Measurements from ENCODE around the gene RPL39. TPM values are rescaled to one million over a fixed set of nuclear protein-coding genes. Genes with fewer than 3 reads are reported as not detected.

The RPL39 gene
- total and polyA plus RNA-seq, 4 donors: 623 to 2,860 (median 640) TPM

DNA sequence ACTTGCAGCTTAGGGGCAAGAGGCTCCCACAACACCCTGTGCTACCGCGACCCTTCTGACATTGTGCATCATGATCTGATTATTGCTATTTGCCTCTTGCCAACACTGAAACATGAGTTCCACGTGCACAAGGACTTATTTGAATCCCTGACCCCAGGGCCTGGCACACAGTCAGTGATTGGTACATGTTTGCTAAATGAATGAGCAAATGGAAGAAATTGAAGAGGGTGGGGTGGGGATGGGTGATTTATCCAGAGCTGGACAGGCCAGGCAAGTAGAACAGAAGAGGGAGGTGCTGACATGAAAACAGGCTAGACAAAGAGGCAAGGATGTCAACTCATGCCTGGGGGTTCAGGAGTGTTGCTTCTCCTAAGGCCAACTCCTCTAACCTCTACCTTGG lies 24.9 kb upstream of the RPL39 start:
- WGBS: 30% methylated on average over 3 of the region's 3 CpGs
- no peak overlapping the region for H3K27ac ChIP-seq (ENCODE audit: low read depth in 1 of 2, low read length in 2 of 2)
- no peak for DNase-seq (ENCODE audit: low spot score)

More for the DNA sequence above, 24.9 kb upstream of the RPL39 start:
- Histone ChIP-seq H3K36me3 (ENCODE audit: control insufficient read depth in 4 of 4, insufficient read depth in 3 of 4, low read depth in 1 of 4, low read length in 3 of 4) (no peaks in the 10 kb centered on the region), H3K9me3 (ENCODE audit: control insufficient read depth in 4 of 4, low read length in 3 of 4) (no peaks in the 10 kb centered on the region), H3K27me3 (ENCODE audit: control insufficient read depth in 4 of 4, insufficient read depth in 4 of 4, low read length in 3 of 4) (no peaks in the 10 kb centered on the region), H3K4me1 (ENCODE audit: control insufficient read depth in 4 of 4, insufficient read depth in 4 of 4, low read length in 3 of 4) (peaks cover 0 to 7% (median 0%) of the 10 kb centered on the region in 4 donors), H3K4me3 (ENCODE audit: low read depth in 1 of 3, low read length in 3 of 3) (no peak overlapping the region), H3K9ac (ENCODE audit: low read depth in 1 of 2, low read length in 2 of 2) (no peak overlapping the region)
- TF ChIP-seq SP1 (IDR thresholded peaks at IDR 0.05) (peak; percentile 75), EGR1 (IDR thresholded peaks at IDR 0.05; ENCODE audit: low read depth in 2 of 2) (peak in 1 of 2 donors; percentile 61), TAF1 (conservative IDR thresholded peaks at IDR 0.05) (no peak), RAD21 (IDR thresholded peaks at IDR 0.05) (peak; percentile 29 to 36), JUND (IDR thresholded peaks at IDR 0.05) (peak; percentile 28 to 83), YY1 (IDR thresholded peaks at IDR 0.05) (peak; percentile 71), HNF4G (IDR thresholded peaks at IDR 0.05) (peak; percentile 29), HNF4A (conservative IDR thresholded peaks at IDR 0.05) (peak; percentile 59 to 67), RXRA (IDR thresholded peaks at IDR 0.05) (peak; percentile 76 to 88), NR2F2 (IDR thresholded peaks at IDR 0.05) (no peak), FOXA2 (IDR thresholded peaks at IDR 0.05) (peak; percentile 60), GABPA (IDR thresholded peaks at IDR 0.05 in 1 of 2, conservative IDR thresholded peaks at IDR 0.05 in 1 of 2) (no peak), FOXA1 (IDR thresholded peaks at IDR 0.05) (peak; percentile 14)
- TF ChIP-seq, protein P1, sequence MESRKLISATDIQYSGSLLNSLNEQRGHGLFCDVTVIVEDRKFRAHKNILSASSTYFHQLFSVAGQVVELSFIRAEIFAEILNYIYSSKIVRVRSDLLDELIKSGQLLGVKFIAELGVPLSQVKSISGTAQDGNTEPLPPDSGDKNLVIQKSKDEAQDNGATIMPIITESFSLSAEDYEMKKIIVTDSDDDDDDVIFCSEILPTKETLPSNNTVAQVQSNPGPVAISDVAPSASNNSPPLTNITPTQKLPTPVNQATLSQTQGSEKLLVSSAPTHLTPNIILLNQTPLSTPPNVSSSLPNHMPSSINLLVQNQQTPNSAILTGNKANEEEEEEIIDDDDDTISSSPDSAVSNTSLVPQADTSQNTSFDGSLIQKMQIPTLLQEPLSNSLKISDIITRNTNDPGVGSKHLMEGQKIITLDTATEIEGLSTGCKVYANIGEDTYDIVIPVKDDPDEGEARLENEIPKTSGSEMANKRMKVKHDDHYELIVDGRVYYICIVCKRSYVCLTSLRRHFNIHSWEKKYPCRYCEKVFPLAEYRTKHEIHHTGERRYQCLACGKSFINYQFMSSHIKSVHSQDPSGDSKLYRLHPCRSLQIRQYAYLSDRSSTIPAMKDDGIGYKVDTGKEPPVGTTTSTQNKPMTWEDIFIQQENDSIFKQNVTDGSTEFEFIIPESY (IDR thresholded peaks at IDR 0.05): peak; percentile 50
- TF ChIP-seq, protein P2, sequence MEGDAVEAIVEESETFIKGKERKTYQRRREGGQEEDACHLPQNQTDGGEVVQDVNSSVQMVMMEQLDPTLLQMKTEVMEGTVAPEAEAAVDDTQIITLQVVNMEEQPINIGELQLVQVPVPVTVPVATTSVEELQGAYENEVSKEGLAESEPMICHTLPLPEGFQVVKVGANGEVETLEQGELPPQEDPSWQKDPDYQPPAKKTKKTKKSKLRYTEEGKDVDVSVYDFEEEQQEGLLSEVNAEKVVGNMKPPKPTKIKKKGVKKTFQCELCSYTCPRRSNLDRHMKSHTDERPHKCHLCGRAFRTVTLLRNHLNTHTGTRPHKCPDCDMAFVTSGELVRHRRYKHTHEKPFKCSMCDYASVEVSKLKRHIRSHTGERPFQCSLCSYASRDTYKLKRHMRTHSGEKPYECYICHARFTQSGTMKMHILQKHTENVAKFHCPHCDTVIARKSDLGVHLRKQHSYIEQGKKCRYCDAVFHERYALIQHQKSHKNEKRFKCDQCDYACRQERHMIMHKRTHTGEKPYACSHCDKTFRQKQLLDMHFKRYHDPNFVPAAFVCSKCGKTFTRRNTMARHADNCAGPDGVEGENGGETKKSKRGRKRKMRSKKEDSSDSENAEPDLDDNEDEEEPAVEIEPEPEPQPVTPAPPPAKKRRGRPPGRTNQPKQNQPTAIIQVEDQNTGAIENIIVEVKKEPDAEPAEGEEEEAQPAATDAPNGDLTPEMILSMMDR (IDR thresholded peaks at IDR 0.05; ENCODE audit: low read depth, low read length, missing input control): no peak
- TF ChIP-seq, protein P3, sequence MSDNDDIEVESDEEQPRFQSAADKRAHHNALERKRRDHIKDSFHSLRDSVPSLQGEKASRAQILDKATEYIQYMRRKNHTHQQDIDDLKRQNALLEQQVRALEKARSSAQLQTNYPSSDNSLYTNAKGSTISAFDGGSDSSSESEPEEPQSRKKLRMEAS (IDR thresholded peaks at IDR 0.05): peak; percentile 29
- TF ChIP-seq, protein P4, sequence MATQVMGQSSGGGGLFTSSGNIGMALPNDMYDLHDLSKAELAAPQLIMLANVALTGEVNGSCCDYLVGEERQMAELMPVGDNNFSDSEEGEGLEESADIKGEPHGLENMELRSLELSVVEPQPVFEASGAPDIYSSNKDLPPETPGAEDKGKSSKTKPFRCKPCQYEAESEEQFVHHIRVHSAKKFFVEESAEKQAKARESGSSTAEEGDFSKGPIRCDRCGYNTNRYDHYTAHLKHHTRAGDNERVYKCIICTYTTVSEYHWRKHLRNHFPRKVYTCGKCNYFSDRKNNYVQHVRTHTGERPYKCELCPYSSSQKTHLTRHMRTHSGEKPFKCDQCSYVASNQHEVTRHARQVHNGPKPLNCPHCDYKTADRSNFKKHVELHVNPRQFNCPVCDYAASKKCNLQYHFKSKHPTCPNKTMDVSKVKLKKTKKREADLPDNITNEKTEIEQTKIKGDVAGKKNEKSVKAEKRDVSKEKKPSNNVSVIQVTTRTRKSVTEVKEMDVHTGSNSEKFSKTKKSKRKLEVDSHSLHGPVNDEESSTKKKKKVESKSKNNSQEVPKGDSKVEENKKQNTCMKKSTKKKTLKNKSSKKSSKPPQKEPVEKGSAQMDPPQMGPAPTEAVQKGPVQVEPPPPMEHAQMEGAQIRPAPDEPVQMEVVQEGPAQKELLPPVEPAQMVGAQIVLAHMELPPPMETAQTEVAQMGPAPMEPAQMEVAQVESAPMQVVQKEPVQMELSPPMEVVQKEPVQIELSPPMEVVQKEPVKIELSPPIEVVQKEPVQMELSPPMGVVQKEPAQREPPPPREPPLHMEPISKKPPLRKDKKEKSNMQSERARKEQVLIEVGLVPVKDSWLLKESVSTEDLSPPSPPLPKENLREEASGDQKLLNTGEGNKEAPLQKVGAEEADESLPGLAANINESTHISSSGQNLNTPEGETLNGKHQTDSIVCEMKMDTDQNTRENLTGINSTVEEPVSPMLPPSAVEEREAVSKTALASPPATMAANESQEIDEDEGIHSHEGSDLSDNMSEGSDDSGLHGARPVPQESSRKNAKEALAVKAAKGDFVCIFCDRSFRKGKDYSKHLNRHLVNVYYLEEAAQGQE (IDR thresholded peaks at IDR 0.05): peak; percentile 60
- TF ChIP-seq, protein P5, sequence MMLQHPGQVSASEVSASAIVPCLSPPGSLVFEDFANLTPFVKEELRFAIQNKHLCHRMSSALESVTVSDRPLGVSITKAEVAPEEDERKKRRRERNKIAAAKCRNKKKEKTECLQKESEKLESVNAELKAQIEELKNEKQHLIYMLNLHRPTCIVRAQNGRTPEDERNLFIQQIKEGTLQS (IDR thresholded peaks at IDR 0.05): no peak

All from liver (tissue), 9 donors.